K562 (cell line): ENCODE data around the gene TMEM41A. TPM values are rescaled to one million over a fixed set of nuclear protein-coding genes. Genes with fewer than 3 reads are reported as not detected.

Source experiments
- CCAR2 ChIP-seq: fragments of 200-400 bp; formaldehyde crosslinking; IDR thresholded peaks from 2 replicates; pipeline ENCODE4 v1.6.1; 2017; ENCODE audit warnings: mild to moderate bottlenecking, low read depth, low read length
- CEBPZ ChIP-seq: fragments of 150-350 bp; IDR thresholded peaks from 2 replicates; pipeline ENCODE4 v1.6.1; 2014; ENCODE audit warnings: low read depth, mild to moderate bottlenecking, low read length, borderline replicate concordance
- CXXC5 ChIP-seq: fragments of 250-450 bp; sonication (Bioruptor Pico); IDR thresholded peaks from 2 replicates; pipeline ENCODE4 v1.8.0; 2022; ENCODE audit warnings: inconsistent platforms, mild to moderate bottlenecking, moderate library complexity
- DMBX1 ChIP-seq: fragments of 250-450 bp; sonication (Bioruptor Pico); IDR thresholded peaks from 2 replicates; pipeline ENCODE4 v1.8.0; 2022; ENCODE audit warnings: inconsistent platforms, mild to moderate bottlenecking, moderate library complexity, borderline replicate concordance
- E2F5 ChIP-seq: sonication (generic); formaldehyde crosslinking; IDR thresholded peaks from 2 replicates; pipeline ENCODE4 v1.8.0; 2022; ENCODE audit warnings: mild to moderate bottlenecking, missing genetic modification reagents
- HDAC1 ChIP-seq, 2 experiments: fragments of 450-650 bp; IDR thresholded peaks; 2 replicates each; pipeline ENCODE4 v1.6.1; 2016 to 2017; ENCODE audit warnings: inconsistent platforms in 1 of 2, mild to moderate bottlenecking in 1 of 2, moderate library complexity in 1 of 2
- MLLT1 ChIP-seq, 2 experiments: fragments of 450-650 bp; IDR thresholded peaks; 2 replicates each; pipeline ENCODE4 v1.6.1; 2016
- MNT ChIP-seq, 2 experiments: fragments of 450-650 bp; conservative IDR thresholded peaks; 2 replicates each; pipeline ENCODE4 v1.6.1; 2017; ENCODE audit warnings: mild to moderate bottlenecking in 2 of 2, moderate library complexity in 2 of 2
- NR2C2 ChIP-seq, 2 experiments: fragments of 200-800 bp in 1 of 2; sonication (Bioruptor generic) in 1 of 2; sonication (generic) in 1 of 2; formaldehyde crosslinking in 1 of 2; IDR thresholded peaks; 2 replicates each; pipeline versions ENCODE4 v1.6.1 to v1.8.0; 2016 to 2022; ENCODE audit warnings: mild to moderate bottlenecking in 1 of 2, missing compliant biosample characterization in 1 of 2, missing genetic modification characterization in 1 of 2, missing genetic modification reagents in 1 of 2
- RAD51 ChIP-seq: fragments of 450-650 bp; IDR thresholded peaks from 2 replicates; pipeline ENCODE4 v1.7.1; 2016; ENCODE audit warnings: low read depth, mild to moderate bottlenecking, borderline replicate concordance
- RBM22 ChIP-seq: fragments of 200-400 bp; formaldehyde crosslinking; IDR thresholded peaks from 2 replicates; pipeline ENCODE4 v1.6.1; 2018; ENCODE audit warnings: low read length, low read depth; ENCODE audit not compliant: poor library complexity, severe bottlenecking
- SNIP1 ChIP-seq: fragments of 450-650 bp; IDR thresholded peaks from 2 replicates; pipeline ENCODE4 v1.7.1; 2017; ENCODE audit warnings: low read depth, mild to moderate bottlenecking
- STAT5B ChIP-seq: fragments of 250-450 bp; sonication (Bioruptor Pico); IDR thresholded peaks from 2 replicates; pipeline ENCODE4 v1.8.0; 2021; ENCODE audit warnings: mild to moderate bottlenecking, inconsistent platforms
- ZBED1 ChIP-seq: IDR thresholded peaks from 2 replicates; pipeline ENCODE4 v1.6.1; 2014
- ZFP91 ChIP-seq: sonication (generic); formaldehyde crosslinking; IDR thresholded peaks from 2 replicates; pipeline ENCODE4 v1.8.0; 2022; ENCODE audit warnings: mild to moderate bottlenecking, missing genetic modification reagents
- ZNF121 ChIP-seq: sonication (generic); formaldehyde crosslinking; conservative IDR thresholded peaks from 2 replicates; pipeline ENCODE4 v1.8.0; 2022; ENCODE audit warnings: missing genetic modification reagents
- polyA plus RNA-seq, 8 experiments: library from polyadenylated mRNA; depleted of rRNA in 4 of 8; stranded (reverse) in 5 of 8; unstranded in 3 of 8; fragments of >200 nt; fragmentation: Nextera tagmentation in 2 of 8; fragmentation: Illumina TruSeq in 1 of 8; extraction: Ambion mirVana in 2 of 8; extraction: Trizol in 1 of 8; gene quantifications; 2 replicates each; pipeline versions ENCODE4 v1.2.1 to v1.2.3, GENCODE V29; 2011 to 2014; ENCODE audit warnings: inconsistent platforms in 1 of 8, missing spikeins in 1 of 8
- total RNA-seq, 7 experiments: library from RNA; depleted of rRNA in 6 of 7; stranded (reverse); fragments of >200 nt in 6 of 7; fragmentation: Illumina TruSeq in 2 of 7; extraction: Trizol in 2 of 7; gene quantifications; 2 replicates each; pipeline versions ENCODE4 v1.2.1 to v1.2.3, GENCODE V29; 2011 to 2021; ENCODE audit warnings: low replicate concordance in 1 of 7

Gene TMEM41A
- total and polyA plus RNA-seq, 9 of the 15 experiments (the other 6 are each of a cell fraction or from before 2014, with no cell fraction given): 22.5 to 65.9 (median 31.5) TPM

- TF ChIP-seq RAD51 (no peak), NR2C2 (CRISPR knock-in tag; IDR thresholded peaks at IDR 0.05) (peak; percentile 81), NR2C2 (tag; IDR thresholded peaks at IDR 0.05) (peak; percentile 53; the same call in 1 of the 2 replicates), SNIP1 (no peak), CXXC5 (peak; percentile 93), ZBED1 (peak; percentile 85; the same call in 1 of the 2 replicates), CEBPZ (no peak), MLLT1 (IDR thresholded peaks at IDR 0.05) (no peak), ZNF121 (no peak; the same call in 1 of the 2 replicates), STAT5B (CRISPR knock-in tag) (no peak), MNT (conservative IDR thresholded peaks at IDR 0.05) (peak in 1 of 2 experiments; percentile 90; a peak in 3 of 4 replicates), CCAR2 (no peak), HDAC1 (IDR thresholded peaks at IDR 0.05) (peak in 1 of 2 experiments; percentile 81; a peak in 1 of 4 replicates), ZFP91 (CRISPR knock-in tag) (0 out of 2 replicates have a peak, but pooled peaks have one; percentile 45), DMBX1 (0 out of 2 replicates have a peak, but pooled peaks have one; percentile 66), RBM22 (peak; percentile 90), E2F5 (CRISPR knock-in tag) (peak; percentile 76; the same call in 1 of the 2 replicates)
Observed at GRCh38 chr3:185498503-185499396, at the start of gene TMEM41A (continued).
